ENCODE results near the gene CIRBP. TPM values are rescaled to one million over a fixed set of nuclear protein-coding genes. Genes with fewer than 3 reads are reported as not detected.

The CIRBP gene
- total and polyA plus RNA-seq, 9 of the 15 experiments (the other 6 are each of a cell fraction or from before 2014, with no cell fraction given), result 20.5 to 327 (median 176) TPM

- no peak for TF ChIP-seq ELK3 (CRISPR knock-in tag; IDR thresholded peaks at IDR 0.05)
- TF ChIP-seq RFX1 (IDR thresholded peaks at IDR 0.05), result peak; percentile 87
- TF ChIP-seq, protein P1, sequence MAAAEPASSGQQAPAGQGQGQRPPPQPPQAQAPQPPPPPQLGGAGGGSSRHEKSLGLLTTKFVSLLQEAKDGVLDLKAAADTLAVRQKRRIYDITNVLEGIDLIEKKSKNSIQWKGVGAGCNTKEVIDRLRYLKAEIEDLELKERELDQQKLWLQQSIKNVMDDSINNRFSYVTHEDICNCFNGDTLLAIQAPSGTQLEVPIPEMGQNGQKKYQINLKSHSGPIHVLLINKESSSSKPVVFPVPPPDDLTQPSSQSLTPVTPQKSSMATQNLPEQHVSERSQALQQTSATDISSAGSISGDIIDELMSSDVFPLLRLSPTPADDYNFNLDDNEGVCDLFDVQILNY (CRISPR knock-in tag; IDR thresholded peaks at IDR 0.05), result no peak
- TF ChIP-seq IRF9 (tag; IDR thresholded peaks at IDR 0.05), result no peak
- TF ChIP-seq SREBF1 (IDR thresholded peaks at IDR 0.05; ENCODE audit: borderline replicate concordance, low read depth, low read length), result no peak
- TF ChIP-seq RBM22 (IDR thresholded peaks at IDR 0.05; ENCODE audit: low read depth, low read length, poor library complexity, severe bottlenecking), result no peak
- peak; percentile 25 to 64; a peak in 2 of 4 replicates for TF ChIP-seq HDAC1 (IDR thresholded peaks at IDR 0.05)
- TF ChIP-seq OTX1 (CRISPR knock-in tag; IDR thresholded peaks at IDR 0.05), result no peak
- no peak for TF ChIP-seq MBD1 (CRISPR knock-in tag; IDR thresholded peaks at IDR 0.05)
- TF ChIP-seq RAD21 (CRISPR knock-in tag; conservative IDR thresholded peaks at IDR 0.05 in 1 of 2, IDR thresholded peaks at IDR 0.05 in 1 of 2), result no peak
- peak; percentile 65 to 82 for TF ChIP-seq MAZ (CRISPR knock-in tag; conservative IDR thresholded peaks at IDR 0.05 in 1 of 2, IDR thresholded peaks at IDR 0.05 in 1 of 2)
- no peak for TF ChIP-seq TAL1 (IDR thresholded peaks at IDR 0.05)
- TF ChIP-seq CBX2 (IDR thresholded peaks at IDR 0.05; ENCODE audit: insufficient read depth, low read length, poor library complexity, severe bottlenecking), result no peak
- 0 out of 2 replicates have a peak, but pooled peaks have one; percentile 41 for TF ChIP-seq TARDBP (IDR thresholded peaks at IDR 0.05)
- TF ChIP-seq ZFP30 (CRISPR knock-in tag; IDR thresholded peaks at IDR 0.05; ENCODE audit: borderline replicate concordance), result no peak
- TF ChIP-seq FOXA3 (CRISPR knock-in tag; conservative IDR thresholded peaks at IDR 0.05 in 1 of 2, IDR thresholded peaks at IDR 0.05 in 1 of 2), result peak in 1 of 2 experiments; percentile 36; a peak in 1 of 4 replicates
- no peak for TF ChIP-seq KDM2B (CRISPR knock-in tag; IDR thresholded peaks at IDR 0.05)
- TF ChIP-seq E2F4 (CRISPR knock-in tag; IDR thresholded peaks at IDR 0.05; ENCODE audit: low read depth), result peak; percentile 11; the same call in 1 of the 2 replicates
- no peak for TF ChIP-seq ZFP1 (CRISPR knock-in tag; IDR thresholded peaks at IDR 0.05)
Measured at GRCh38 chr19:1264801-1265614, 4.1 kb upstream of the CIRBP start (continued).

Measured in K562 (cell line).